ENCODE results near the gene CROCC. TPM values are rescaled to one million over a fixed set of nuclear protein-coding genes. Genes with fewer than 3 reads are reported as not detected.
"Not testable (repeated sequence)": the region's sequence is repeated elsewhere in the genome, so short reads cannot be mapped to it uniquely, and the experiment has no call there.

Gene CROCC
- total RNA-seq, 1 donor from 2014 or later: 21.0 TPM

DNA sequence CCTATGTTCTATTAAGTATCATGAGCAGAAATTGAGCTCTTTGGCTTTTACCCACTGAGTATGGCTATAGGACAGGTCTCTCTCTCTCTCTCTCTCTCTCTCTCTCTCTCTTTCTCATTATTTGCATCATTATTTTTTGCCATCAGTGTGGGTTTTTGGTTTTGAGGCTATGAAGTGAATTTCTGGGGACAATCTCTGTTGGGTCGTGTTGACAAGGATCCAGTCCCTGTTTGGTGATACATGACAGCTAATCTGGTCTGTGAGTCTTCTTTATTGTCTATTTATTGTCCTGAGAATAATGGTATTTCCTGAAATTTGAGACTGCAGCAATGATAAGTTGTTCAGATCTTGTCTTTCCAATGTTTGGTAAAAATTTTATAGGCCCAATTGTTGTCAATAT, 24.1 kb upstream of the CROCC start:
- intact Hi-C loops (cut with DNase I); H3K4me1 ChIP-seq; H3K27me3 ChIP-seq (ENCODE audit: low read depth); H3K27ac ChIP-seq; H3K4me3 ChIP-seq; H3K36me3 ChIP-seq; H3K9me3 ChIP-seq; ATAC-seq; DNase-seq: not testable (repeated sequence)

GRCh38 chr1:16898298-16898697, 23.4 kb upstream of the CROCC start:
- H3K27ac ChIP-seq; H3K4me1 ChIP-seq; H3K36me3 ChIP-seq; H3K27me3 ChIP-seq (ENCODE audit: low read depth); H3K9me3 ChIP-seq; intact Hi-C loops (cut with DNase I); H3K4me3 ChIP-seq; DNase-seq; ATAC-seq: not testable (repeated sequence)

DNA sequence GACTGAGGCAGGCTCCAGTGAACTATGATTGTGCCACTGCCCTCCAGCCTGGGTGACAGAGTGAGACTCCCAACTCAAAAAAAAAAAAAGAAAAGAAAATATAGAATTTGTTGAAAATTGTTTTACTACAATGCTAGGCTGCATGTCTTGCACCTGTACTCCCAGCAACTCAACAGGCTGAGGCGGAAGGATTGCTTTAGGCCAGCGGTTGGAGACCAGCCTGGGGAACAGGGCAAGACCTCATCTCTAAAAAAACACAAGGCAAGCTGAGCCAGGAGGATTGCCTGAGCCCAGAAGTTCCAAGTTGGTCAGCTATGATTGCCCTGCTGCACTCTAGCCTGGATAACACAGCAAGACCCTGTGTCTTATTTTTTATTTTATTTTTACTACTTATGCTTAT, 22.7 kb upstream of the CROCC start:
- H3K36me3 ChIP-seq; H3K27me3 ChIP-seq (ENCODE audit: low read depth); H3K9me3 ChIP-seq; H3K4me3 ChIP-seq; intact Hi-C loops (cut with DNase I); ATAC-seq; H3K4me1 ChIP-seq; DNase-seq; H3K27ac ChIP-seq: not testable (repeated sequence)

DNA sequence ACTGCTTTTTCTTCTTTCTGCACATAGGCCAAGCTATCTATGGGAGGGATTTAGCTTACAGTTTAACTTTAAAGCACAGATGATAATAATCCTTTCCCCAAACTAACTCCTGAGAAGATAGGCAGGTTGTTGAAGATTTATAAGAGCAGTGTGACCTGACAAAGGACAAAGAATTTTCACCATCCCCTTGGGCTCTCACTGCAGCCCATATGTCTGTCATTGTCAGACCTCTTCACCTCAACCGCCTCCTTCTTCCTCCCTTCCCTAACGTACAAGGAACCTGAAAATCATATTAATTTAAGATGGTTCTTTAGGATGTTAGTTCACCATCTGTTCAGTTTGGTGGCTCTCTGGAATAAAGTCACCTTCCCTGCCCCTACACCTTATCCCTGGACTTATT, 21.0 kb upstream of the CROCC start:
- Histone ChIP-seq H3K27me3 (ENCODE audit: low read depth) (no peaks in the 10 kb centered on the region), H3K4me3 (no peak overlapping the region), H3K27ac (no peak overlapping the region), H3K36me3 (no peaks in the 10 kb centered on the region), H3K9me3 (no peaks in the 10 kb centered on the region), H3K4me1 (no peaks in the 10 kb centered on the region)
- TF ChIP-seq, protein P1, sequence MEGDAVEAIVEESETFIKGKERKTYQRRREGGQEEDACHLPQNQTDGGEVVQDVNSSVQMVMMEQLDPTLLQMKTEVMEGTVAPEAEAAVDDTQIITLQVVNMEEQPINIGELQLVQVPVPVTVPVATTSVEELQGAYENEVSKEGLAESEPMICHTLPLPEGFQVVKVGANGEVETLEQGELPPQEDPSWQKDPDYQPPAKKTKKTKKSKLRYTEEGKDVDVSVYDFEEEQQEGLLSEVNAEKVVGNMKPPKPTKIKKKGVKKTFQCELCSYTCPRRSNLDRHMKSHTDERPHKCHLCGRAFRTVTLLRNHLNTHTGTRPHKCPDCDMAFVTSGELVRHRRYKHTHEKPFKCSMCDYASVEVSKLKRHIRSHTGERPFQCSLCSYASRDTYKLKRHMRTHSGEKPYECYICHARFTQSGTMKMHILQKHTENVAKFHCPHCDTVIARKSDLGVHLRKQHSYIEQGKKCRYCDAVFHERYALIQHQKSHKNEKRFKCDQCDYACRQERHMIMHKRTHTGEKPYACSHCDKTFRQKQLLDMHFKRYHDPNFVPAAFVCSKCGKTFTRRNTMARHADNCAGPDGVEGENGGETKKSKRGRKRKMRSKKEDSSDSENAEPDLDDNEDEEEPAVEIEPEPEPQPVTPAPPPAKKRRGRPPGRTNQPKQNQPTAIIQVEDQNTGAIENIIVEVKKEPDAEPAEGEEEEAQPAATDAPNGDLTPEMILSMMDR (IDR thresholded peaks at IDR 0.05): no peak
- intact Hi-C loops (cut with DNase I): no loop called here
- ATAC-seq (no peak), DNase-seq (no peak)

GRCh38 chr1:16901371-16901770, 20.4 kb upstream of the CROCC start:
- H3K36me3 ChIP-seq; H3K4me3 ChIP-seq; H3K27me3 ChIP-seq (ENCODE audit: low read depth); H3K9me3 ChIP-seq; intact Hi-C loops (cut with DNase I); ATAC-seq; DNase-seq; H3K27ac ChIP-seq; H3K4me1 ChIP-seq: not testable (repeated sequence)

GRCh38 chr1:16903054-16903453, 18.7 kb upstream of the CROCC start:
- no peak for DNase-seq
- no peak overlapping the region for H3K4me3 ChIP-seq
- H3K36me3 ChIP-seq: no peaks in the 10 kb centered on the region
- peaks cover 4% of the 10 kb centered on the region for H3K9me3 ChIP-seq
- H3K27ac ChIP-seq: no peak overlapping the region
- no peaks in the 10 kb centered on the region for H3K4me1 ChIP-seq
- TF ChIP-seq, protein P1 (IDR thresholded peaks at IDR 0.05): no peak
- intact Hi-C loops (cut with DNase I): no loop called here
- ATAC-seq: no peak
- H3K27me3 ChIP-seq (ENCODE audit: low read depth): no peaks in the 10 kb centered on the region

DNA sequence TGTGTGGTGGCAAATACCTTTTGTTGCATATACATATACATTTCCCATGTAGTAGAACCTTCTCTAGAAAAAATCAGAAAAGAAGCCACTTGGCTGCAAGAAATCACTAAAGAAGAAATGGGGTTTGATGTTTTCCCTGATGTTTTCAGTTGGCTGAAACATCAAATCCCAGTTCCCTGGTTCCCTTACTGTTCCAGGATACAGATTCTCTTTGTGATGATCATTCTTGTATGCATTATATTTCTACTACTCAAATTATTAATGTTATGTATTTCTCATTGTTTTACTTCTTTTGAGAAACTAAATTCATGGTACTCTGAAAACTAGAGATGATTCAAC, 18.3 kb upstream of the CROCC start:
- intact Hi-C loops (cut with DNase I): no loop called here
- ATAC-seq: no peak
- Histone ChIP-seq H3K4me3 (peak overlapping the region; percentile 60), H3K4me1 (no peaks in the 10 kb centered on the region), H3K9me3 (peaks cover 4% of the 10 kb centered on the region), H3K36me3 (no peaks in the 10 kb centered on the region), H3K27ac (peak overlapping the region; percentile 99), H3K27me3 (ENCODE audit: low read depth) (no peaks in the 10 kb centered on the region)
- DNase-seq: no peak
- TF ChIP-seq, protein P1 (IDR thresholded peaks at IDR 0.05): no peak

DNA sequence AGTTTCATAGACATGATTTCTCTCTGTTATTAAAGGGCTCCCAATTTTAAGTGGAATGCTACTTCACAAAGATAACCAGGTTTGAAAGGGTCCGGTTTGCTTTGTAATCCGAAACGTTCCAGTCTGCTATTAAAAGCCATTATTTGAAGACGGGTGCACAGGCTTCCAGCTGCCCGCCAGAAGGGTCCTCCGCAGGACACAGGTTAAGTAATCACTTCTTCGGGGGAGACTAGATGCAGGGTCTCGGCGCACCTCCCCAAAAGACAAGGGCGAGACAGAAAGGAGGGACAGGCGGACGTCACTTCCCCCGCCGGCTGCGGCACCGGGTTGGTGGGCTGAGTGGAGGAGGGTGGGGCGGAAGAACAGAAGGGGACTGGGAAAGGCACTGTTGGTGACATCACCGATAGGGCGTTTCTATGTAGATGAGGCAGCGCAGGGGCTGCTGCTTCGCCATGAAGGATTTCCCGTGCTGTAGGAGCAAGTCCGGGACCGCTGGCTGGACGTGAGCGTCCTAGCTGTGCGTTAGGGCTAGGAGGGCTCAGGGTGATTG, 17.1 kb upstream of the CROCC start:
- peak overlapping the region; percentile 60 for H3K4me3 ChIP-seq
- DNase-seq: peak; percentile 97
- intact Hi-C loops (cut with DNase I): no loop called here
- H3K4me1 ChIP-seq: no peaks in the 10 kb centered on the region
- ATAC-seq: peak; percentile 100
- H3K9me3 ChIP-seq: peaks cover 4% of the 10 kb centered on the region
- H3K27me3 ChIP-seq (ENCODE audit: low read depth): no peaks in the 10 kb centered on the region
- TF ChIP-seq, protein P1 (IDR thresholded peaks at IDR 0.05): no peak
- peak overlapping the region; percentile 99 for H3K27ac ChIP-seq
- no peaks in the 10 kb centered on the region for H3K36me3 ChIP-seq
